GM12891 (cell line): Measurements from ENCODE around the gene CPHXL2.

Experiments used
- DNase-seq: peaks from one replicate; pipeline ENCODE4 v3.0.0; 2011; ENCODE audit warnings: low spot score; ENCODE audit not compliant: insufficient read length
- FAIRE-seq: peaks from 2 replicates; lab custom pipeline; 2011; peaks lifted over from hg19 to GRCh38; lab: Jason Lieb, UNC
- PAX5 ChIP-seq: IDR thresholded peaks from 2 replicates; pipeline ENCODE4 v1.6.1; 2011; ENCODE audit warnings: low read length, moderate library complexity, mild to moderate bottlenecking; ENCODE audit not compliant: insufficient read depth, severe bottlenecking
- POLR2A ChIP-seq: IDR thresholded peaks from 2 replicates; pipeline ENCODE4 v1.6.1; 2011; ENCODE audit warnings: low read depth, low read length, control low read depth
- POLR2AphosphoS5 ChIP-seq: IDR thresholded peaks from 2 replicates; pipeline ENCODE4 v1.6.1; 2011; ENCODE audit warnings: low read depth, low read length, control low read depth
- POU2F2 ChIP-seq: IDR thresholded peaks from 2 replicates; pipeline ENCODE4 v1.6.1; 2011; ENCODE audit warnings: low read depth, mild to moderate bottlenecking, control low read depth, low read length, moderate library complexity
- SPI1 ChIP-seq: IDR thresholded peaks from 2 replicates; pipeline ENCODE4 v1.6.1; 2011; ENCODE audit warnings: low read depth, low read length, control low read depth
- TAF1 ChIP-seq: IDR thresholded peaks from 2 replicates; pipeline ENCODE4 v1.6.1; 2011; ENCODE audit warnings: low read depth, low read length, control low read depth

CPHXL2 gene

GRCh38 chr16:75682308-75682707, 5.5 kb upstream of the CPHXL2 start:
- TF ChIP-seq TAF1: no peak
- DNase-seq (no peak), FAIRE-seq (no peak)

GRCh38 chr16:75679366-75679765, 2.6 kb upstream of the CPHXL2 start:
- TF ChIP-seq POLR2AphosphoS5: no peak
- no peak for TF ChIP-seq SPI1
- TF ChIP-seq TAF1: no peak
- TF ChIP-seq PAX5: no peak
- TF ChIP-seq POU2F2: no peak
- TF ChIP-seq POLR2A: no peak
- FAIRE-seq (no peak), DNase-seq (no peak)

- TF ChIP-seq POLR2AphosphoS5: no peak
- TF ChIP-seq POU2F2: no peak
- TF ChIP-seq PAX5: no peak
- TF ChIP-seq POLR2A: no peak
- no peak for TF ChIP-seq TAF1
- TF ChIP-seq SPI1: no peak
- FAIRE-seq (no peak), DNase-seq (no peak)
These were observed 9.3 kb downstream of the CPHXL2 start for GRCh38 chr16:75667503-75667902.

GRCh38 chr16:75660726-75661302, 16.0 kb downstream of the CPHXL2 start:
- DNase-seq: no peak
- TF ChIP-seq POLR2AphosphoS5 (no peak), SPI1 (no peak), POU2F2 (no peak), TAF1 (no peak), POLR2A (no peak), PAX5 (no peak)
- no peak for FAIRE-seq

- DNase-seq (no peak), FAIRE-seq (no peak)
- TF ChIP-seq PAX5 (no peak), TAF1 (no peak), POU2F2 (no peak), SPI1 (no peak), POLR2AphosphoS5 (no peak), POLR2A (no peak)
These were observed 16.5 kb downstream of the CPHXL2 start for GRCh38 chr16:75660321-75660720.

GRCh38 chr16:75658175-75658574, 18.6 kb downstream of the CPHXL2 start:
- TF ChIP-seq PAX5 (no peak), POLR2AphosphoS5 (peak; percentile 64), POLR2A (peak; percentile 51; the same call in 1 of the 2 replicates), TAF1 (no peak), SPI1 (no peak), POU2F2 (no peak)
- FAIRE-seq (no peak), DNase-seq (no peak)

GRCh38 chr16:75653922-75654321, 22.9 kb downstream of the CPHXL2 start:
- no peak for FAIRE-seq
- DNase-seq: no peak
- TF ChIP-seq POLR2A (no peak), SPI1 (no peak), PAX5 (no peak), TAF1 (no peak)

GRCh38 chr16:75648265-75649076, 28.3 kb downstream of the CPHXL2 start:
- DNase-seq (peak; percentile 45), FAIRE-seq (peak; percentile 77)
- TF ChIP-seq SPI1 (no peak), PAX5 (no peak), POLR2A (peak; percentile 65), POU2F2 (peak; percentile 39; the same call in 1 of the 2 replicates), TAF1 (peak; percentile 56; the same call in 1 of the 2 replicates)

GRCh38 chr16:75647492-75648264, 29.1 kb downstream of the CPHXL2 start, which contains the start of the genes KARS1 and TERF2IP:
TSS of gene KARS1 (minus strand) at chr16:75647665. CDS start at chr16:75647639, 26 bp downstream.
TSS of gene TERF2IP (plus strand) at chr16:75647773. CDS start at chr16:75647883, 110 bp downstream.
- no peak for TF ChIP-seq SPI1
- TF ChIP-seq POLR2AphosphoS5: peak; percentile 98
- peak; percentile 97 for TF ChIP-seq TAF1
- TF ChIP-seq POU2F2: peak; percentile 39; the same call in 1 of the 2 replicates
- no peak for TF ChIP-seq PAX5
- peak; percentile 98 for TF ChIP-seq POLR2A
- FAIRE-seq (peak; percentile 98), DNase-seq (peak; percentile 84)

GRCh38 chr16:75647112-75647491, 29.7 kb downstream of the CPHXL2 start:
- TF ChIP-seq POLR2A (no peak), POU2F2 (no peak), PAX5 (no peak)
- no peak for DNase-seq
- no peak for FAIRE-seq
